Stimulated activated CD8-positive, alpha-beta memory T cell treated with anti-CD3 and anti-CD28 coated beads, Interleukin-7, amount 100 ng/mL, for 4 hours (primary cell): ENCODE results near the gene TUBGCP2.
"Not testable (repeated sequence)": the region's sequence is repeated elsewhere in the genome, so short reads cannot be mapped to it uniquely, and the experiment has no call there.

Source experiments
- DNase-seq, 2 donors: peaks; one replicate each; pipeline ENCODE4 v3.0.0-alpha.2; 2020; ENCODE audit warnings: low read depth in 2 of 2

Gene TUBGCP2

GRCh38 chr10:133247681-133248333, 60.9 kb downstream of the TUBGCP2 start:
- no peak for DNase-seq

GRCh38 chr10:133246236-133246626, 62.4 kb downstream of the TUBGCP2 start:
- no peak for DNase-seq

- no peak for DNase-seq
These were observed 63.0 kb downstream of the TUBGCP2 start for GRCh38 chr10:133245439-133246235.

GRCh38 chr10:133243593-133243992, 65.1 kb downstream of the TUBGCP2 start:
- no peak for DNase-seq

- no peak for DNase-seq
These were observed 65.9 kb downstream of the TUBGCP2 start for GRCh38 chr10:133242611-133243356.

- DNase-seq = no peak
These were observed 67.0 kb downstream of the TUBGCP2 start for GRCh38 chr10:133241501-133242205.

GRCh38 chr10:133239990-133240389, 68.7 kb downstream of the TUBGCP2 start:
- no peak for DNase-seq

GRCh38 chr10:133238466-133238804, 70.2 kb downstream of the TUBGCP2 start:
- no peak for DNase-seq

GRCh38 chr10:133237588-133238465, 70.8 kb downstream of the TUBGCP2 start, which contains the start of gene VENTX:
VENTX (plus strand) TSS chr10:133237855; CDS start chr10:133237915, 60 bp downstream.
- no peak for DNase-seq

- DNase-seq = no peak
These were observed 71.5 kb downstream of the TUBGCP2 start for GRCh38 chr10:133237241-133237587.

- DNase-seq = no peak
These were observed 72.1 kb downstream of the TUBGCP2 start for GRCh38 chr10:133236401-133237240.

- no peak for DNase-seq
These were observed 72.7 kb downstream of the TUBGCP2 start for GRCh38 chr10:133235932-133236331.

- DNase-seq = no peak
These were observed 73.3 kb downstream of the TUBGCP2 start for GRCh38 chr10:133235265-133235855.

- DNase-seq = not testable (repeated sequence)
These were observed 73.9 kb downstream of the TUBGCP2 start for GRCh38 chr10:133234796-133235195.

- DNase-seq = no peak
These were observed 76.6 kb downstream of the TUBGCP2 start for GRCh38 chr10:133231946-133232574.

GRCh38 chr10:133231244-133231945, 77.3 kb downstream of the TUBGCP2 start:
- no peak for DNase-seq

GRCh38 chr10:133230387-133231195, 78.1 kb downstream of the TUBGCP2 start:
- DNase-seq = no peak

GRCh38 chr10:133230044-133230361, 78.7 kb downstream of the TUBGCP2 start, which contains the start of gene UTF1:
UTF1 (plus strand) TSS chr10:133230217; CDS start chr10:133230289, 72 bp downstream.
- DNase-seq = no peak
